SK-N-SH treated with all-trans-retinoic acid at 6 μM for 48 hours (cell line): ENCODE data around the gene XCR1.

Experiments
- CREB5 ChIP-seq: fragments of 250-450 bp; sonication (Bioruptor Pico); IDR thresholded peaks from 2 replicates; pipeline ENCODE4 v1.5.1; 2020; ENCODE audit warnings: low read depth, mild to moderate bottlenecking, moderate library complexity
- CSRNP3 ChIP-seq: fragments of 250-450 bp; sonication (Bioruptor Pico); IDR thresholded peaks from 2 replicates; pipeline ENCODE4 v1.5.1; 2021; ENCODE audit warnings: mild to moderate bottlenecking, moderate library complexity
- GLIS3 ChIP-seq: fragments of 250-450 bp; sonication (Bioruptor Pico); IDR thresholded peaks from 2 replicates; pipeline ENCODE4 v1.5.0; 2020; ENCODE audit warnings: mild to moderate bottlenecking, moderate library complexity
- OSR1 ChIP-seq: fragments of 250-450 bp; sonication (Bioruptor Pico); IDR thresholded peaks from 2 replicates; pipeline ENCODE4 v1.8.0; 2022; ENCODE audit warnings: moderate library complexity, mild to moderate bottlenecking, inconsistent platforms
- PATZ1 ChIP-seq: fragments of 250-450 bp; sonication (Bioruptor Pico); IDR thresholded peaks from 2 replicates; pipeline ENCODE4 v1.8.0; 2020; ENCODE audit warnings: mild to moderate bottlenecking, moderate library complexity, borderline replicate concordance
- POU6F1 ChIP-seq: fragments of 250-450 bp; sonication (Bioruptor Pico); IDR thresholded peaks from 2 replicates; pipeline ENCODE4 v1.8.0; 2021; ENCODE audit warnings: low read depth, mild to moderate bottlenecking, moderate library complexity, borderline replicate concordance
- RARB ChIP-seq: fragments of 250-450 bp; sonication (Bioruptor Pico); IDR thresholded peaks from 2 replicates; pipeline ENCODE4 v1.8.0; 2021; ENCODE audit warnings: mild to moderate bottlenecking, moderate library complexity
- TSHZ2 ChIP-seq: fragments of 250-450 bp; sonication (Bioruptor Pico); IDR thresholded peaks from 2 replicates; pipeline ENCODE4 v1.5.0; 2020; ENCODE audit warnings: mild to moderate bottlenecking, moderate library complexity
- ZC3H10 ChIP-seq: fragments of 250-450 bp; sonication (Bioruptor Pico); IDR thresholded peaks from 2 replicates; pipeline ENCODE4 v1.5.1; 2021; ENCODE audit warnings: mild to moderate bottlenecking, moderate library complexity
- ZFP30 ChIP-seq: fragments of 450-650 bp; formaldehyde crosslinking; IDR thresholded peaks from 2 replicates; pipeline ENCODE4 v1.5.0; 2022; ENCODE audit warnings: mild to moderate bottlenecking, moderate library complexity
- ZNF565 ChIP-seq: fragments of 450-650 bp; formaldehyde crosslinking; conservative IDR thresholded peaks from 2 replicates; pipeline ENCODE4 v1.5.0; 2020; ENCODE audit warnings: low read depth, mild to moderate bottlenecking, moderate library complexity
- ZNF70 ChIP-seq: fragments of 450-650 bp; formaldehyde crosslinking; IDR thresholded peaks from 2 replicates; pipeline ENCODE4 v1.5.0; 2020; ENCODE audit warnings: mild to moderate bottlenecking, moderate library complexity
- ZNF8 ChIP-seq: fragments of 450-650 bp; formaldehyde crosslinking; IDR thresholded peaks from 2 replicates; pipeline ENCODE4 v1.5.0; 2020; ENCODE audit warnings: mild to moderate bottlenecking, moderate library complexity

- TF ChIP-seq ZC3H10 (CRISPR knock-in tag): no peak
- TF ChIP-seq ZNF8 (CRISPR knock-in tag): no peak
- TF ChIP-seq RARB (CRISPR knock-in tag): no peak
- no peak for TF ChIP-seq POU6F1
- no peak for TF ChIP-seq OSR1
- TF ChIP-seq PATZ1 (CRISPR knock-in tag): no peak
- TF ChIP-seq ZFP30 (CRISPR knock-in tag): no peak
- no peak for TF ChIP-seq TSHZ2 (CRISPR knock-in tag)
- no peak for TF ChIP-seq GLIS3
- no peak for TF ChIP-seq CREB5 (CRISPR knock-in tag)
- TF ChIP-seq ZNF70: no peak
- TF ChIP-seq CSRNP3 (CRISPR knock-in tag): no peak
- no peak for TF ChIP-seq ZNF565 (CRISPR knock-in tag)
Measured at GRCh38 chr3:46008058-46008457, 19.2 kb downstream of the XCR1 start.
